K562 (cell line): Measurements from ENCODE around the gene UBR3. TPM values are rescaled to one million over a fixed set of nuclear protein-coding genes. Genes with fewer than 3 reads are reported as not detected.

Source experiments
- ATF3 ChIP-seq, 2 experiments: fragments of 450-650 bp in 1 of 2; sonication (generic) in 1 of 2; formaldehyde crosslinking in 1 of 2; IDR thresholded peaks in 1 of 2; conservative IDR thresholded peaks in 1 of 2; 2 replicates each; pipeline versions ENCODE4 v1.6.1 to v1.8.1; 2016 to 2023; ENCODE audit warnings: mild to moderate bottlenecking in 2 of 2, moderate library complexity in 2 of 2, inconsistent platforms in 1 of 2, missing genetic modification reagents in 1 of 2
- CTBP1 ChIP-seq: fragments of 450-650 bp; IDR thresholded peaks from 2 replicates; pipeline ENCODE4 v1.6.1; 2016; ENCODE audit warnings: borderline replicate concordance
- GATA2 ChIP-seq: sonication (generic); formaldehyde crosslinking; IDR thresholded peaks from 2 replicates; pipeline ENCODE4 v1.4.0; 2020; ENCODE audit warnings: mild to moderate bottlenecking, missing genetic modification reagents
- GTF2E2 ChIP-seq: fragments of 200-800 bp; sonication (Bioruptor generic); IDR thresholded peaks from 2 replicates; pipeline ENCODE4 v1.6.1; 2016; ENCODE audit warnings: missing genetic modification characterization, missing compliant biosample characterization
- TEAD1 ChIP-seq, 2 experiments: fragments of 450-650 bp in 1 of 2; sonication (generic) in 1 of 2; formaldehyde crosslinking; IDR thresholded peaks; 2 replicates each; pipeline versions ENCODE4 v1.4.0 to v1.8.0; 2020 to 2022; ENCODE audit warnings: mild to moderate bottlenecking in 2 of 2, missing genetic modification reagents in 1 of 2
- THRB ChIP-seq: fragments of 450-650 bp; formaldehyde crosslinking; conservative IDR thresholded peaks from 2 replicates; pipeline ENCODE4 v1.4.0; 2022; ENCODE audit warnings: mild to moderate bottlenecking, missing genetic modification characterization
- ZNF316 ChIP-seq: fragments of 450-650 bp; IDR thresholded peaks from 2 replicates; pipeline ENCODE4 v1.6.1; 2016
- ZNF511 ChIP-seq: sonication (generic); formaldehyde crosslinking; IDR thresholded peaks from 2 replicates; pipeline ENCODE4 v1.8.0; 2022; ENCODE audit warnings: mild to moderate bottlenecking, missing genetic modification reagents
- ZNF609 ChIP-seq: sonication (generic); formaldehyde crosslinking; IDR thresholded peaks from 2 replicates; pipeline ENCODE4 v1.8.1; 2023; ENCODE audit warnings: missing genetic modification reagents, mild to moderate bottlenecking, borderline replicate concordance
- polyA plus RNA-seq, 8 experiments: library from polyadenylated mRNA; depleted of rRNA in 4 of 8; stranded (reverse) in 5 of 8; unstranded in 3 of 8; fragments of >200 nt; fragmentation: Nextera tagmentation in 2 of 8; fragmentation: Illumina TruSeq in 1 of 8; extraction: Ambion mirVana in 2 of 8; extraction: Trizol in 1 of 8; gene quantifications; 2 replicates each; pipeline versions ENCODE4 v1.2.1 to v1.2.3, GENCODE V29; 2011 to 2014; ENCODE audit warnings: inconsistent platforms in 1 of 8, missing spikeins in 1 of 8
- total RNA-seq, 7 experiments: library from RNA; depleted of rRNA in 6 of 7; stranded (reverse); fragments of >200 nt in 6 of 7; fragmentation: Illumina TruSeq in 2 of 7; extraction: Trizol in 2 of 7; gene quantifications; 2 replicates each; pipeline versions ENCODE4 v1.2.1 to v1.2.3, GENCODE V29; 2011 to 2021; ENCODE audit warnings: low replicate concordance in 1 of 7

The UBR3 gene
- total and polyA plus RNA-seq, 9 of the 15 experiments (the other 6 are each of a cell fraction or from before 2014, with no cell fraction given) = 14.4 to 63.5 (median 40.4) TPM

- TF ChIP-seq THRB (CRISPR knock-in tag) (no peak), CTBP1 (peak; percentile 90), ZNF609 (no peak), GTF2E2 (tag) (peak; percentile 70; the same call in 1 of the 2 replicates), GATA2 (CRISPR knock-in tag) (no peak), TEAD1 (CRISPR knock-in tag; IDR thresholded peaks at IDR 0.05) (peak in 1 of 2 experiments; percentile 76; a peak in 1 of 4 replicates), ZNF511 (CRISPR knock-in tag) (no peak), ZNF316 (no peak), ATF3 (IDR thresholded peaks at IDR 0.05) (no peak), ATF3 (CRISPR knock-in tag; conservative IDR thresholded peaks at IDR 0.05) (no peak)
Observed at GRCh38 chr2:169798718-169799592, 28.3 kb upstream of the UBR3 start, which contains the start of gene SSB (continued).
